D721Med (cell line): ENCODE measurements around the gene SPDYE6.
"Not testable (repeated sequence)": the region's sequence is repeated elsewhere in the genome, so short reads cannot be mapped to it uniquely, and the experiment has no call there.

Experiments used
- DNase-seq: peaks from one replicate; pipeline ENCODE4 v3.0.0; 2011; ENCODE audit warnings: low spot score; ENCODE audit not compliant: insufficient read length
- FAIRE-seq: peaks from 2 replicates; lab custom pipeline; 2011; peaks lifted over from hg19 to GRCh38; lab: Jason Lieb, UNC
- TF ChIP-seq, protein P1 (sequence below): IDR thresholded peaks from 2 replicates; pipeline ENCODE4 v1.5.1; 2012; ENCODE audit warnings: mild to moderate bottlenecking, control low read depth; ENCODE audit not compliant: insufficient read depth; ENCODE audit errors: missing control alignments

SPDYE6 gene

DNA sequence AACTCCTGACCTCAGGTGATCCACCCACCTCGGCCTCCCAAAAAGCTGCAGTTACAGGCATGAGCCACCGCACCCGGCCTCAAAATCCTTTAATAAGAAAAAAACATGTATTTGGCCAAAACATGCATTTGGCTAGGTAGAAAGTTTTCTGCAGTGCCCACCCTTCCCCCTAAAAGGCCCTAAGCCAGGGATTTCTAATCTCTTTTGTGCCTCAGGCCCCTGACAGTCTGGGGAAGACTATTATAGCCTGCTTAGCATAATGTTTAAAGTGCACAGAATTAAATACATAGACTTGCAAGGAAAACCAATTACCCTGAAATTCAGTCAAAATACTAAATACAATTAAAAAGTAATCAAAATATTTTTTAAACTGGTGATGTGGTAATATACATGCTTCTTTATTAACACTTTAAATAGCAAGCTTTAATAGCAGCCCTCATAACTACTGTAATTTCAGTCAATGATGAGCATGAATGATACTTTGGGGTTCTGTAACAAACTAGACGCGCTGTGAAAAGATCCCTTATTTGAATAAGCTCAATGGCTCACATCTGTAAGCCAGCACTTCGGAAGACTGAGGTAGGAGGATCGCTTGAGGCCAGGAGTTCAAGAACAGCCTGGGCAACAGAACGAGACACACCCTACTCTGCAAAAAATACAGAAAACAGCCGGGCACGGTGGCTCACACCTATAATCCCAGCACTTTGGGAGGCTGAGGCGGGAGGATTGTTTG lies 29.9 kb downstream of the SPDYE6 start:
- TF ChIP-seq, protein P1, sequence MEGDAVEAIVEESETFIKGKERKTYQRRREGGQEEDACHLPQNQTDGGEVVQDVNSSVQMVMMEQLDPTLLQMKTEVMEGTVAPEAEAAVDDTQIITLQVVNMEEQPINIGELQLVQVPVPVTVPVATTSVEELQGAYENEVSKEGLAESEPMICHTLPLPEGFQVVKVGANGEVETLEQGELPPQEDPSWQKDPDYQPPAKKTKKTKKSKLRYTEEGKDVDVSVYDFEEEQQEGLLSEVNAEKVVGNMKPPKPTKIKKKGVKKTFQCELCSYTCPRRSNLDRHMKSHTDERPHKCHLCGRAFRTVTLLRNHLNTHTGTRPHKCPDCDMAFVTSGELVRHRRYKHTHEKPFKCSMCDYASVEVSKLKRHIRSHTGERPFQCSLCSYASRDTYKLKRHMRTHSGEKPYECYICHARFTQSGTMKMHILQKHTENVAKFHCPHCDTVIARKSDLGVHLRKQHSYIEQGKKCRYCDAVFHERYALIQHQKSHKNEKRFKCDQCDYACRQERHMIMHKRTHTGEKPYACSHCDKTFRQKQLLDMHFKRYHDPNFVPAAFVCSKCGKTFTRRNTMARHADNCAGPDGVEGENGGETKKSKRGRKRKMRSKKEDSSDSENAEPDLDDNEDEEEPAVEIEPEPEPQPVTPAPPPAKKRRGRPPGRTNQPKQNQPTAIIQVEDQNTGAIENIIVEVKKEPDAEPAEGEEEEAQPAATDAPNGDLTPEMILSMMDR = no peak
- no peak for FAIRE-seq
- DNase-seq = peak; percentile 21

DNA sequence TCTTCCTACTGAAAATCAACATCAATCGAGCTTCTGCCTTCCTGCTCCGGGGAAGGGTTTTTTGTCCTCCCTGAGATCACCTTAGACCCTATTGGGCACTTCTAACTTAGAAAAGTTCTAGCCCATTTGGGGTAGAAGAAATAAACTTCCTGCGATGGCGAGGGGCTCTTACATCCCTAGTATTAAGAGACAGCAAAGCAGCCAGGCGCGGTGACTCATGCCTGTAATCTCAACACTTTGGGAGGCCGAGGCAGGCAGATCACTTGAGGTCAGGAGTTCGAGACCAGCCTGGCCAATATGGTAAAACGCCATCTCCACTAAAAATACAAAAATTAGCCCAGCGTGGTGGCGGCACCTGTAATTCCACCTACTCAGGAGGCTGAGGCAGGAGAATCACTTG lies 31.1 kb downstream of the SPDYE6 start:
- not testable (repeated sequence) for DNase-seq, FAIRE-seq

DNA sequence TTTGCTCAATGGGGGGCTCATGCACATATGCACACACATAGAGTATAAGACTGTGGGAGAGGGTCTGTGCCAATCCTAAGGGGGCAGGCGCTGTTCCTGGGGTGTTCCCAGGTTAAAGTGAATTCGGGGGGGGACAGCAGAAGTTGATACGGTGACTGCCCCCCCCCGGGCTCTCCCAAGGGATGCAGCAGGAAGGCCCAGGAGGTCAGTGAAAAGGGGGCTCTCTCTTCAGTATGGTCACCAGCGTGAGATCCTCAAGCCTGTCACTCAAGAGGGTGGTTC lies 32.4 kb downstream of the SPDYE6 start:
- TF ChIP-seq, protein P1 = no peak
- FAIRE-seq = no peak
- DNase-seq = no peak

DNA sequence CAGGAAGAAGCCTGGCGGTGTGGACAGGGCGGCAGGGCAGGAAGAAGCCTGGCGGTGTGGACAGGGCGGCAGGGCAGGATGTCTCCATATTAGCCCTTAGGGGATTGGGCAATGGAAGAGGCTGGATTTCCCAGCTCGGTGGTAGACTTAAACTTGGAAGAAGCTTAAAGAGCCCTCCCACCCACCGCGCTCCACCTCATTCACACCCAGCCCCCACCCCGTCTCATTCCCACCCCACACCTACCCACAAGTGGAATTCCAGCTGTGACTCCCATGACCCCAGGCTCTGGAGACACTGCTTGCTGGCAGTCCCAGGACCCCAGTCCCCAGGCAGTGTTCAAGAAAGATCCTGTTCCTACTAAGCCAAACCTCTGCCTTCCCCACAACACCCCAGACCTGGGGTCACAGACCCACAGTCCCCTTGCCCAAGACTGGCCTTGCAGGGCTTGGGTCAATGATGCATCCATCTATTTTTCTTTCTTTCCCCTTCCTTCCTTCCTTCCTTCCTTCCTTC lies 34.0 kb downstream of the SPDYE6 start:
- TF ChIP-seq, protein P1 = no peak
- peak; percentile 10 for DNase-seq
- FAIRE-seq = no peak

DNA sequence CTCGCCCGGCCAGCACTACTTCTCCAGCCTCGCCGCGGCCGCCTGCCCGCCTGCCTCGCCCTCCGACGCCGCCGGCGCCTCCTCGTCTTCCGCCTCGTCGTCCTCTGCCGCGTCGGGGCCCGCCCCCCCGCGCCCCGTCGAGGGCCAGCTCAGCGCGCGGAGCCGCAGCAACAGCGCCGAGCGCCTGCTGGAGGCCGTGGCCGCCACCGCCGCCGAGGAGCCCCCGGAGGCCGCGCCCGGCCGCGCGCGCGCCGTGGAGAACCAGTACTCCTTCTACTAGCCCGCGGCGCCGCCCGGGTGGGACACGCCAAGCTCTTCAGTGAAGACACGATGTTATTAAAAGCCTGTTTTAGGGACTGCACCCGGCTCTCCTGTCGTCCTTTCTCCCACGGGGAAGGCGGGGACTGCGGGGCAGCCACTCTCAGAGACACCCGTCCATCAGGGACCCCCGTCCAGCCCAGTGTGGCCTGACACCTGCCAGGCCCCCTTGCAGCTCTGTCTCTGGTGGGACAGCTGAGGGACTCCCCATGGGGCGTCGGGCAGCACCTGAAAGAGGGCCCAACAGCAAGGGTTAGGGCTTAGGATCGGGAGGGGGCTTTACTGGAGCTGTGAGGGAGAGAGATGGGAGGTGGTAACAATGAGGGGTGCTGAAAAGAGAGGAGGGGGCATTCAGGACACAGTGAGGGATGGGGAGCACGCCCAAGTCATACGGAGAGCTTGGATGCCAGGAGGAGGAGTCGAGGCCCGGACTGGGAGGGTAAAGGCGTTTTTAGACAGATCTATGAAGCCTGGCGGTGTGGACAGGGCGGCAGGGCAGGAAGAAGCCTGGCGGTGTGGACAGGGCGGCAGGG lies 34.7 kb downstream of the SPDYE6 start:
- TF ChIP-seq, protein P1 = no peak
- no peak for FAIRE-seq
- peak; percentile 13 for DNase-seq

DNA sequence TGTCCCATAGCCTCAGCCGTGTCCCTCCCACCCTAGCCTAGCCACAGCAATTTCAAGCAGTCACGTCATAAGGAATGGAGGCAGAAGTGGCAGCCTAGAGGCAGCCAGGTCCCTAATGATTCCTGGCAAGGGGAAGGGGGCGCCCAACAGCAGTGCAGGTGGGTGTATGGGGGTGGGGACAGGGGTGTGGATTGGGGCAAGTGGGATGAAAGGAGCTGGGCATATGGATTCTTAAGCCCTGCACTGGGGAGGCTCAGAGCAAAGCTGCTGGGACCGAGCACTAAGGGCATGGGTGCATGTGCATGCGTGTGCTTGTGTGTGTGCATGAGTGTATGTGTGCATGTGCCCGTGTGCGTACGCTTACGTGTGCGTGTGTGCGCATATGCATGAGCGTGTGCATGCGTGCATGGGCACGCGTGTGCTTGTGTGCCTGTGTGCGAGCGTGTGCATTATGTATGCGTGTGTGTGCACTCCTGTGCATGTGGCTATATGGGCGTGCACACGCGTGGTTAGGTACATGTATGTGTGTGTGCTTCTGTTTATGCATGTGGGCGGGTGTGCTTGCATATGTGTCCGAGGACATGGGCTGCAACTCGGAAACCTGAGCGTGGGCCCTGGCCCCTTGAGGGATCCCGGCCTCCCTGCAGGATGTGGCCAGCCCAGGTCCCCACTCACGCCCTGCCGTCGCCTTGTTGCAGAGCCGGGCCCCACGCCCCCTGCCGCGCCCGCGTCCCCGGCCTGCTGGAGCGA lies 35.5 kb downstream of the SPDYE6 start:
- TF ChIP-seq, protein P1 = no peak
- DNase-seq (peak; percentile 16), FAIRE-seq (no peak)

DNA sequence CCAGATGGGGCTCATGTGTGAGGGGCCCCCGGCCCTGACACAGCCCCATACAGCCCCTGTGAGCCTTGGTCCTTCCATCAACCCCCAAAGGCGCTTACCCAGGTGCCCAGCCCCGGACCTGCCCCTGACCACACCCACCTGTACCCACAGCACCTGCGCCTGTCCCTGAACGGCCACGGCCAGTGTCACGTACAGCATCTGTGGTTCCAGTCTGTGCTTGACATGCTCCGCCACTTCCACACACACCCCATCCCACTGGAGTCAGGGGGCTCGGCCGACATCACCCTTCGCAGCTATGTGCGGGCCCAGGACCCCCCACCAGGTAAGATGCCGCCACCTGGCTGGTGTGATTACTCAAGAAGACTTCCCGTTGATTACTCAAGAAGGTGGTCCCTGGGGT lies 36.1 kb downstream of the SPDYE6 start:
- TF ChIP-seq, protein P1 = no peak
- FAIRE-seq = no peak

More for the DNA sequence above, 36.1 kb downstream of the SPDYE6 start:
- peak; percentile 18 for DNase-seq
